Stimulated activated CD8-positive, alpha-beta memory T cell treated with anti-CD3 and anti-CD28 coated beads, Interleukin-12 subunit alpha, Interleukin-12 subunit beta, amount 100 ng/mL, for 4 hours (primary cell): ENCODE measurements around the gene OR6C3.
"Not testable (repeated sequence)": the region's sequence is repeated elsewhere in the genome, so short reads cannot be mapped to it uniquely, and the experiment has no call there.

Experiments used
- DNase-seq: peaks from one replicate; pipeline ENCODE4 v3.0.0-alpha.2; 2020; ENCODE audit warnings: low read depth

OR6C3 gene

GRCh38 chr12:55330446-55330845 is at the start of gene OR6C3:
Gene OR6C3, plus strand, starts transcription at chr12:55330746. Its CDS starts 955 bp downstream, at chr12:55331701.
- no peak for DNase-seq

- DNase-seq: no peak
Measured at GRCh38 chr12:55280991-55281390, 49.6 kb upstream of the OR6C3 start.

- no peak for DNase-seq
Measured at GRCh38 chr12:55289999-55290398, 40.5 kb upstream of the OR6C3 start.

GRCh38 chr12:55296469-55296868 is 34.1 kb upstream of the OR6C3 start, which contains the start of gene OR6C6:
Gene OR6C6, minus strand, starts transcription at chr12:55296569. Its CDS starts 1,337 bp downstream, at chr12:55295232.
- no peak for DNase-seq

GRCh38 chr12:55314043-55314442 is 16.5 kb upstream of the OR6C3 start, which contains the start of gene OR6C1:
Gene OR6C1, plus strand, starts transcription at chr12:55314343. Its CDS starts 6,257 bp downstream, at chr12:55320600.
- no peak for DNase-seq

GRCh38 chr12:55320201-55320600 is 10.3 kb upstream of the OR6C3 start:
- no peak for DNase-seq

- not testable (repeated sequence) for DNase-seq
Measured at GRCh38 chr12:55325801-55326200, 4.7 kb upstream of the OR6C3 start.

- no peak for DNase-seq
Measured at GRCh38 chr12:55336002-55336401, 5.5 kb downstream of the OR6C3 start.

GRCh38 chr12:55355338-55355737 is 24.8 kb downstream of the OR6C3 start:
- not testable (repeated sequence) for DNase-seq

GRCh38 chr12:55362675-55363074 is 32.1 kb downstream of the OR6C3 start, which contains the start of gene OR6C75:
Gene OR6C75, plus strand, starts transcription at chr12:55362975. Its CDS starts 2,136 bp downstream, at chr12:55365111.
- no peak for DNase-seq

- DNase-seq: no peak
Measured at GRCh38 chr12:55365086-55365485, 34.5 kb downstream of the OR6C3 start.

- no peak for DNase-seq
Measured at GRCh38 chr12:55372521-55372920, 42.0 kb downstream of the OR6C3 start.
